Loucy (cell line): ENCODE data around the gene POU2F3.

Experiments used
- H2AFZ ChIP-seq: fragments of 200-600 bp; sonication (generic); 2 replicates; pipeline ENCODE4 v1.6.0; 2016; ENCODE audit warnings: antibody characterized with exemption, mild to moderate bottlenecking, low read length, moderate library complexity
- H3F3A ChIP-seq: fragments of 200-600 bp; 2 replicates; pipeline ENCODE4 v1.6.0; 2016; ENCODE audit warnings: antibody characterized with exemption, low read depth, mild to moderate bottlenecking
- H3K27me3 ChIP-seq: fragments of 200-600 bp; sonication (generic); 2 replicates; pipeline ENCODE4 v1.6.1; 2014; ENCODE audit warnings: low read length, mild to moderate bottlenecking; ENCODE audit not compliant: insufficient read depth, poor library complexity, severe bottlenecking
- H3K36me3 ChIP-seq: fragments of 200-600 bp; sonication (generic); 2 replicates; pipeline ENCODE4 v1.6.1; 2016; ENCODE audit warnings: low read length; ENCODE audit not compliant: insufficient read depth
- H3K4me1 ChIP-seq: fragments of 200-600 bp; sonication (generic); 2 replicates; pipeline ENCODE4 v1.5.1; 2014; ENCODE audit warnings: low read length, mild to moderate bottlenecking; ENCODE audit not compliant: insufficient read depth, poor library complexity, severe bottlenecking
- H3K4me2 ChIP-seq: fragments of 200-600 bp; sonication (generic); 2 replicates; pipeline ENCODE4 v1.6.0; 2014; ENCODE audit warnings: antibody characterized with exemption, low read length, low read depth, mild to moderate bottlenecking; ENCODE audit not compliant: poor library complexity, severe bottlenecking
- H3K4me3 ChIP-seq: fragments of 200-600 bp; sonication (generic); 2 replicates; pipeline ENCODE4 v1.5.1; 2014; ENCODE audit warnings: low read length, mild to moderate bottlenecking, mixed read lengths; ENCODE audit not compliant: poor library complexity, severe bottlenecking
- H3K79me2 ChIP-seq: fragments of 200-600 bp; sonication (generic); 2 replicates; pipeline ENCODE4 v1.6.1; 2014; ENCODE audit warnings: low read length; ENCODE audit not compliant: insufficient read depth
- H3K9ac ChIP-seq: fragments of 200-600 bp; sonication (generic); 2 replicates; pipeline ENCODE4 v1.6.0; 2014; ENCODE audit warnings: mild to moderate bottlenecking, low read depth, low read length, moderate library complexity; ENCODE audit not compliant: poor library complexity, severe bottlenecking
- H3K9me2 ChIP-seq: fragments of 200-600 bp; sonication (generic); replicated peaks from 2 replicates; pipeline ENCODE4 v1.6.1; 2016; ENCODE audit warnings: low read depth, low read length, mixed read lengths
- H3K9me3 ChIP-seq: fragments of 200-600 bp; sonication (generic); 2 replicates; pipeline ENCODE4 v1.6.1; 2014; ENCODE audit warnings: mild to moderate bottlenecking, antibody characterized with exemption, low read length, low read depth; ENCODE audit not compliant: insufficient read depth
- H4K20me1 ChIP-seq: fragments of 200-600 bp; sonication (generic); 2 replicates; pipeline ENCODE4 v1.6.0; 2014; ENCODE audit warnings: antibody characterized with exemption, low read length, mild to moderate bottlenecking; ENCODE audit not compliant: insufficient read depth, poor library complexity, severe bottlenecking
- EZH2phosphoT487 ChIP-seq: fragments of 200-600 bp; IDR thresholded peaks from 2 replicates; pipeline ENCODE4 v1.6.1; 2018; ENCODE audit warnings: antibody characterized with exemption, mild to moderate bottlenecking, moderate library complexity, borderline replicate concordance
- TF ChIP-seq, protein P1 (sequence below): fragments of 200-600 bp; sonication (generic); conservative IDR thresholded peaks from 2 replicates; pipeline ENCODE4 v1.5.1; 2014; ENCODE audit warnings: mild to moderate bottlenecking, antibody characterized with exemption, low read length

The POU2F3 gene

GRCh38 chr11:120227228-120227852 lies 12.6 kb upstream of the POU2F3 start:
- Histone ChIP-seq H3K27me3 (no peaks in the 10 kb centered on the region), H3K79me2 (no peaks in the 10 kb centered on the region), H4K20me1 (no peaks in the 10 kb centered on the region), H3F3A (no peaks in the 10 kb centered on the region), H3K9me2 (no peaks in the 10 kb centered on the region), H3K36me3 (no peaks in the 10 kb centered on the region), H3K9ac (no peak overlapping the region), H2AFZ (no peak overlapping the region), H3K4me3 (no peak overlapping the region), H3K9me3 (no peaks in the 10 kb centered on the region), H3K4me1 (no peaks in the 10 kb centered on the region), H3K4me2 (no peak overlapping the region)
- TF ChIP-seq, protein P1, sequence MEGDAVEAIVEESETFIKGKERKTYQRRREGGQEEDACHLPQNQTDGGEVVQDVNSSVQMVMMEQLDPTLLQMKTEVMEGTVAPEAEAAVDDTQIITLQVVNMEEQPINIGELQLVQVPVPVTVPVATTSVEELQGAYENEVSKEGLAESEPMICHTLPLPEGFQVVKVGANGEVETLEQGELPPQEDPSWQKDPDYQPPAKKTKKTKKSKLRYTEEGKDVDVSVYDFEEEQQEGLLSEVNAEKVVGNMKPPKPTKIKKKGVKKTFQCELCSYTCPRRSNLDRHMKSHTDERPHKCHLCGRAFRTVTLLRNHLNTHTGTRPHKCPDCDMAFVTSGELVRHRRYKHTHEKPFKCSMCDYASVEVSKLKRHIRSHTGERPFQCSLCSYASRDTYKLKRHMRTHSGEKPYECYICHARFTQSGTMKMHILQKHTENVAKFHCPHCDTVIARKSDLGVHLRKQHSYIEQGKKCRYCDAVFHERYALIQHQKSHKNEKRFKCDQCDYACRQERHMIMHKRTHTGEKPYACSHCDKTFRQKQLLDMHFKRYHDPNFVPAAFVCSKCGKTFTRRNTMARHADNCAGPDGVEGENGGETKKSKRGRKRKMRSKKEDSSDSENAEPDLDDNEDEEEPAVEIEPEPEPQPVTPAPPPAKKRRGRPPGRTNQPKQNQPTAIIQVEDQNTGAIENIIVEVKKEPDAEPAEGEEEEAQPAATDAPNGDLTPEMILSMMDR = no peak
- TF ChIP-seq EZH2phosphoT487 = no peak

- Histone ChIP-seq H2AFZ (no peak overlapping the region), H3K9me2 (no peaks in the 10 kb centered on the region), H3K9me3 (no peaks in the 10 kb centered on the region), H3K4me1 (no peaks in the 10 kb centered on the region), H3K79me2 (no peaks in the 10 kb centered on the region), H3F3A (no peaks in the 10 kb centered on the region), H3K4me2 (no peak overlapping the region), H3K9ac (no peak overlapping the region), H3K36me3 (no peaks in the 10 kb centered on the region), H3K27me3 (no peaks in the 10 kb centered on the region), H3K4me3 (no peak overlapping the region), H4K20me1 (no peaks in the 10 kb centered on the region)
- TF ChIP-seq EZH2phosphoT487 = no peak
- TF ChIP-seq, protein P1 = peak; percentile 38
Measured at GRCh38 chr11:120228794-120229384, 11.1 kb upstream of the POU2F3 start.

DNA sequence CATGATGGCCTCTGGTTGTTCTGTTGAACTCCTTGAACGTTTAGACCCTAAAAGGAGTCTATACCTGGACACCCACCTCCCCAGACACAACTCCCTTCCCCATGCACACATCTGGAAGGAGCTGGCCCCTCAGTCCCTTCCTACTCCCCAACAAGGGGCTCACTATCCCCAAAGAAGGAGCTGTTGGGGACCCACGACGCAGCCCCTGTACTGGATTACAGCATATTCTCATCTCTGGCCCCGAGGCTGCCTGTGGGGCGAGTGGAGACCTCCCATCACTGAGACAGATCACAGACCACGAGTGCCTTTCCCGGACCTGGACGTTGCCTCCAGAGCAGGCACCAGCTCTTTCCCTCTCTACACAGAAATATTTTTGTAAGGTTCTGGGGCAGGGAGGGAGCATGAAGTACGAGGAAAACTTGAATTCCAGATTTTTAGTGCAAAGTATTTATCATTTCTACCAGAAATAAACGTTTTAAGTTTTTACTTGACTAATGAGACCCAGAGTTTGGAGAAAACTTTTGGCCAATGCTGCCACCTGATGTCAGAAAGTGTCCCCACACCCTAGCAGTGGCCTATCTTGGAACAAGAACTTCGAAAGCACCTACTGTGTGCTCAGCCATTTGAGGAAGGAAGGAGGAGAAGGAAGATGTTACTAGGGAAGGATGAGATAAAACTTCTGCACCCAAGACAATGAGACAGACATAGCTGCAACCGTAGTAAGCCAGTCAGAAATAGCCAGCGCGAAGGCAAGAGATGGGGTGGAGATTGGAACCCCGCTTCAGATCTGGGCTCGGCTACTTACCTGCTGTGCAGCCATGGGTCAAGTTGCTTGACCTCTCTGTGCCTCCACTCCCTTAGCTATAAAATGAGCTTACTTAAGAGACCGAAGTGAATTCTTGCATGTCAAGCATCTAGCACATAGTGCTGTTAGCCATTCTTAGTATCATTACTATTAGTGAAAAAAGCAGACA lies 10.2 kb upstream of the POU2F3 start:
- H3K9me3 ChIP-seq = no peaks in the 10 kb centered on the region
- TF ChIP-seq, protein P1 = peak; percentile 89
- TF ChIP-seq EZH2phosphoT487 = no peak
- H3K9ac ChIP-seq = no peak overlapping the region

More for the DNA sequence above, 10.2 kb upstream of the POU2F3 start:
- no peaks in the 10 kb centered on the region for H3K79me2 ChIP-seq
- H3K4me3 ChIP-seq = no peak overlapping the region
- no peak overlapping the region for H2AFZ ChIP-seq
- H3K4me2 ChIP-seq = no peak overlapping the region
- no peaks in the 10 kb centered on the region for H3K27me3 ChIP-seq
- H3K4me1 ChIP-seq = no peaks in the 10 kb centered on the region
- no peaks in the 10 kb centered on the region for H4K20me1 ChIP-seq
- no peaks in the 10 kb centered on the region for H3F3A ChIP-seq
- no peaks in the 10 kb centered on the region for H3K9me2 ChIP-seq
- no peaks in the 10 kb centered on the region for H3K36me3 ChIP-seq
